IMR-90 (cell line): Measurements from ENCODE around the gene FBXW11. TPM values are rescaled to one million over a fixed set of nuclear protein-coding genes. Genes with fewer than 3 reads are reported as not detected.

Experiments used
- ATAC-seq: fragments of 200-7000 bp; cut with Tn5 transposase; 2 replicates; pipeline ENCODE4 v1.9.1; 2020; ENCODE audit warnings: low read depth, mild to moderate bottlenecking, moderate library complexity
- BruUV-seq: library from RNA; stranded (reverse); fragments of 400-500 nt; replicated peaks from 2 replicates; lab custom pipeline; 2021; lab: Mats Ljungman, UMichigan
- CTCF ChIA-PET: fragments of 300-600 bp; formaldehyde crosslinking; extraction: SDS; loops from one replicate; lab custom pipeline; 2021; ENCODE audit warnings: antibody characterized with exemption; lab: Yijun Ruan, JAX
- POLR2A ChIA-PET: fragments of 300-600 bp; sonication (Branson Sonifier 250); formaldehyde crosslinking; loops from one replicate; lab custom pipeline; 2022; ENCODE audit warnings: antibody characterized with exemption; ENCODE audit not compliant: unreplicated experiment; lab: Charles Lee
- DNase-seq: peaks from one replicate; pipeline ENCODE4 v3.0.0; 2013
- H2AFZ ChIP-seq: replicated peaks from 2 replicates; pipeline ENCODE3; 2013; ENCODE audit warnings: low read length, mild to moderate bottlenecking; ENCODE audit not compliant: poor library complexity
- H2AK5ac ChIP-seq: 2 replicates; pipeline ENCODE4 v1.6.1; 2013; ENCODE audit warnings: low read depth, low read length, inconsistent platforms
- H2AK9ac ChIP-seq: replicated peaks from 2 replicates; pipeline ENCODE3; 2013; ENCODE audit warnings: mild to moderate bottlenecking, low read depth, low read length, moderate library complexity; ENCODE audit not compliant: poor library complexity
- H2BK120ac ChIP-seq: 2 replicates; pipeline ENCODE4 v1.6.1; 2013; ENCODE audit warnings: low read depth, low read length, inconsistent platforms
- H2BK15ac ChIP-seq: 3 replicates; pipeline ENCODE4 v1.6.1; 2013; ENCODE audit warnings: low read depth, low read length, inconsistent platforms
- H2BK20ac ChIP-seq: 2 replicates; pipeline ENCODE4 v1.6.1; 2013; ENCODE audit warnings: low read depth, mild to moderate bottlenecking, inconsistent platforms, low read length, moderate library complexity
- H2BK5ac ChIP-seq: 2 replicates; pipeline ENCODE4 v1.6.1; 2013; ENCODE audit warnings: mild to moderate bottlenecking, low read depth, low read length, inconsistent platforms; ENCODE audit not compliant: poor library complexity, severe bottlenecking
- H3K14ac ChIP-seq: replicated peaks from 2 replicates; pipeline ENCODE4 v1.6.1; 2013; ENCODE audit warnings: low read depth, low read length, inconsistent platforms
- H3K18ac ChIP-seq: 2 replicates; pipeline ENCODE4 v1.6.1; 2013; ENCODE audit warnings: low read depth, low read length, control low read depth
- H3K23ac ChIP-seq: 2 replicates; pipeline ENCODE4 v1.6.1; 2013; ENCODE audit warnings: low read depth, low read length, inconsistent platforms
- H3K27ac ChIP-seq: 2 replicates; pipeline ENCODE4 v1.5.1; 2013; ENCODE audit warnings: mild to moderate bottlenecking, control low read depth, low read length; ENCODE audit not compliant: insufficient read depth
- H3K27me3 ChIP-seq: 2 replicates; pipeline ENCODE4 v1.6.1; 2013; ENCODE audit warnings: low read length; ENCODE audit not compliant: control insufficient read depth, insufficient read depth
- H3K36me3 ChIP-seq: 2 replicates; pipeline ENCODE4 v1.6.1; 2013; ENCODE audit warnings: low read length, mixed read lengths; ENCODE audit not compliant: control insufficient read depth, insufficient read depth
- H3K4ac ChIP-seq: 2 replicates; pipeline ENCODE4 v1.6.1; 2013; ENCODE audit warnings: low read depth, low read length, inconsistent platforms
- H3K4me1 ChIP-seq: 2 replicates; pipeline ENCODE4 v1.6.1; 2013; ENCODE audit warnings: low read length, mixed read lengths; ENCODE audit not compliant: control insufficient read depth, insufficient read depth
- H3K4me2 ChIP-seq: 2 replicates; pipeline ENCODE4 v1.6.1; 2013; ENCODE audit warnings: low read depth, mild to moderate bottlenecking, control low read depth, low read length, moderate library complexity
- H3K4me3 ChIP-seq: 2 replicates; pipeline ENCODE4 v1.5.1; 2013; ENCODE audit warnings: low read depth, mild to moderate bottlenecking, control low read depth, low read length, moderate library complexity; ENCODE audit not compliant: insufficient read depth
- H3K56ac ChIP-seq: 2 replicates; pipeline ENCODE4 v1.6.1; 2013; ENCODE audit warnings: low read length, inconsistent platforms; ENCODE audit not compliant: insufficient read depth; ENCODE audit errors: extremely low read depth
- H3K79me1 ChIP-seq, 2 experiments: 2 replicates each; pipeline ENCODE4 v1.6.1; 2013; ENCODE audit warnings: low read length in 2 of 2, inconsistent platforms in 1 of 2, low read depth in 1 of 2
- H3K9ac ChIP-seq: 2 replicates; pipeline ENCODE4 v1.6.1; 2013; ENCODE audit warnings: low read depth, low read length, control low read depth
- H3K9me1 ChIP-seq: 2 replicates; pipeline ENCODE4 v1.6.1; 2013; ENCODE audit warnings: low read length, inconsistent platforms; ENCODE audit not compliant: insufficient read depth
- H3K9me3 ChIP-seq: 2 replicates; pipeline ENCODE4 v1.6.1; 2013; ENCODE audit warnings: low read length; ENCODE audit not compliant: control insufficient read depth, insufficient read depth
- H4K20me1 ChIP-seq: 2 replicates; pipeline ENCODE4 v1.6.1; 2013; ENCODE audit warnings: low read length, inconsistent platforms; ENCODE audit not compliant: insufficient read depth
- H4K5ac ChIP-seq: 2 replicates; pipeline ENCODE4 v1.6.1; 2013; ENCODE audit warnings: mild to moderate bottlenecking, low read depth, low read length, control low read depth
- H4K8ac ChIP-seq, 2 experiments: 2 replicates each; pipeline ENCODE4 v1.6.1; 2013; ENCODE audit warnings: low read depth in 2 of 2, low read length in 2 of 2, control low read depth in 1 of 2, inconsistent platforms in 1 of 2
- H4K91ac ChIP-seq: 2 replicates; pipeline ENCODE4 v1.6.1; 2013; ENCODE audit warnings: low read depth, low read length, inconsistent platforms; ENCODE audit not compliant: insufficient read depth
- BHLHE40 ChIP-seq: fragments of 150-350 bp; IDR thresholded peaks from 2 replicates; pipeline ENCODE4 v1.6.1; 2016; ENCODE audit warnings: mild to moderate bottlenecking, low read depth, low read length
- CEBPB ChIP-seq: IDR thresholded peaks from 2 replicates; pipeline ENCODE4 v1.6.1; 2012; ENCODE audit warnings: low read depth, low read length, improper control_type of control experiment
- CHD1 ChIP-seq: IDR thresholded peaks from 2 replicates; pipeline ENCODE4 v1.6.1; 2012; ENCODE audit warnings: low read depth, low read length, improper control_type of control experiment
- FOS ChIP-seq: fragments of 150-350 bp; IDR thresholded peaks from 2 replicates; pipeline ENCODE4 v1.6.1; 2016; ENCODE audit warnings: low read depth, low read length
- MAFK ChIP-seq: IDR thresholded peaks from 2 replicates; pipeline ENCODE4 v1.6.1; 2012; ENCODE audit warnings: low read depth, low read length, improper control_type of control experiment
- MAZ ChIP-seq: IDR thresholded peaks from 2 replicates; pipeline ENCODE4 v1.6.1; 2012; ENCODE audit warnings: low read depth, mild to moderate bottlenecking, low read length, improper control_type of control experiment, moderate library complexity, borderline replicate concordance
- MXI1 ChIP-seq: IDR thresholded peaks from 2 replicates; pipeline ENCODE4 v1.6.1; 2012; ENCODE audit warnings: low read depth, mild to moderate bottlenecking, low read length, moderate library complexity, borderline replicate concordance
- NFE2L2 ChIP-seq: fragments of 150-350 bp; IDR thresholded peaks from 2 replicates; pipeline ENCODE4 v1.6.1; 2016; ENCODE audit warnings: low read depth, mild to moderate bottlenecking, low read length
- POLR2A ChIP-seq: IDR thresholded peaks from 2 replicates; pipeline ENCODE4 v1.6.1; 2012; ENCODE audit warnings: mild to moderate bottlenecking, low read depth, low read length
- RAD21 ChIP-seq: IDR thresholded peaks from 2 replicates; pipeline ENCODE4 v1.6.1; 2012; ENCODE audit warnings: low read length, improper control_type of control experiment
- RCOR1 ChIP-seq: IDR thresholded peaks from 2 replicates; pipeline ENCODE4 v1.6.1; 2012; ENCODE audit warnings: mild to moderate bottlenecking, low read length, improper control_type of control experiment; ENCODE audit not compliant: insufficient replicate concordance
- RFX5 ChIP-seq: IDR thresholded peaks from 2 replicates; pipeline ENCODE4 v1.8.0; 2012; ENCODE audit warnings: low read depth, mild to moderate bottlenecking, low read length, moderate library complexity
- SMC3 ChIP-seq: fragments of 150-350 bp; IDR thresholded peaks from 2 replicates; pipeline ENCODE4 v1.6.1; 2016; ENCODE audit warnings: low read depth, mild to moderate bottlenecking, antibody characterized with exemption, low read length, moderate library complexity
- WGBS, 2 experiments: methylation state at CpG; one replicate each; pipeline versions ENCODE4 v1.1.5 to v1.1.7; 2013; ENCODE audit warnings: missing lambda C conversion rate in 2 of 2; ENCODE audit not compliant: insufficient read length in 1 of 2; ENCODE audit errors: extremely low coverage in 2 of 2; 5-methylcytosine and 5-hydroxymethylcytosine counted together
- dilution Hi-C: fragments of 300-500 bp; cut with HindIII; formaldehyde crosslinking; loops from one replicate; pipeline ENCODE4 v1.14.3; 2018; ENCODE audit warnings: low sequenced_read_pairs; ENCODE audit not compliant: unreplicated experiment
- in situ Hi-C: fragments of 300-500 bp; cut with MboI; formaldehyde crosslinking; loops from 3 replicates; pipeline ENCODE4 v1.14.3; 2019; ENCODE audit warnings: low sequenced_read_pairs, inconsistent platforms, mixed read lengths
- intact Hi-C: fragments of 100-400 bp; cut with micrococcal nuclease; formaldehyde crosslinking; loops from 2 replicates; pipeline ENCODE4 v1.10.0; 2022
- polyA plus RNA-seq, 3 experiments: library from polyadenylated mRNA; depleted of rRNA; stranded (reverse); fragments of >200 nt; gene quantifications; 2 replicates each; pipeline ENCODE4 v1.2.3, GENCODE V29; 2012; ENCODE audit warnings: low replicate concordance in 1 of 3
- total RNA-seq: library from RNA; depleted of rRNA; stranded (reverse); fragments of >200 nt; gene quantifications from 2 replicates; pipeline ENCODE4 v1.2.3, GENCODE V29; 2012
- TF ChIP-seq, protein P1 (sequence below): conservative IDR thresholded peaks from 2 replicates; pipeline ENCODE4 v1.5.1; 2012; ENCODE audit warnings: mild to moderate bottlenecking, low read depth, low read length, improper control_type of control experiment
- TF ChIP-seq, protein P2 (sequence below): fragments of 150-350 bp; IDR thresholded peaks from 2 replicates; pipeline ENCODE4 v1.6.1; 2017; ENCODE audit warnings: mild to moderate bottlenecking, antibody characterized with exemption, low read length, low read depth
- TF ChIP-seq, protein P3 (sequence below): fragments of 150-350 bp; IDR thresholded peaks from 2 replicates; pipeline ENCODE4 v1.6.1; 2016; ENCODE audit warnings: low read depth, mild to moderate bottlenecking, low read length, moderate library complexity, borderline replicate concordance

Gene FBXW11
- total and polyA plus RNA-seq, 2 of the 4 experiments (the other 2 are of a cell fraction) = 34.3 to 97.1 TPM

DNA sequence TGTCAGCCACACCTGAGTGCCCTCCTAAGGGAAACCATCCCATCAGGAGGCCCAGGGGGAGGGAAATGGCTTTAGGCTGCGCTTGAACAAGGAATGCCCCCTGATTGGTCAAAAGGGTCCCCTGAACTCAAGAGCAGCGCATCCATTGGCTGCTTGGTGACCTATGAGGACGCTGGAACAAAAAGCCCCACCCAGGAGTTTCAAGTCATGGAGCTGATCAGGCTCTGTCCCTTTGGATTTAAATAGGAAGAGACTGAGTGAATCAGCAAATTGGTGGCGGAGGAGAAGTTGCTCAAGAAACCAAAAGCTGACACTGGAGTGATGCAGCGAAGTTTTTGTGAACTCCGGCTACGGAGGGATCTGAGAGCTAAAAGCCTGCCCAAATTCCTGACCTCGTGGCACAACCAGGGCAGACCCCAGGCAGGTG lies 154.2 kb downstream of the FBXW11 start:
- 95% methylated on average over 3 of the region's 8 CpGs; no CpG with 5 or more reads in 1 of the 2 experiments for WGBS, 2 experiments
- Histone ChIP-seq H2AFZ (no peak overlapping the region), H4K8ac (no peak overlapping the region), H3K14ac (no peak overlapping the region), H2AK5ac (no peak overlapping the region), H4K5ac (no peak overlapping the region), H3K27ac (no peak overlapping the region), H3K4me1 (no peaks in the 10 kb centered on the region), H3K27me3 (no peaks in the 10 kb centered on the region), H2BK15ac (no peak overlapping the region), H2AK9ac (no peak overlapping the region), H2BK5ac (no peak overlapping the region), H4K20me1 (no peaks in the 10 kb centered on the region), H3K9me3 (no peaks in the 10 kb centered on the region), H3K23ac (no peak overlapping the region), H4K91ac (no peak overlapping the region), H3K36me3 (no peaks in the 10 kb centered on the region), H3K56ac (no peak overlapping the region), H2BK20ac (no peak overlapping the region), H3K4ac (no peak overlapping the region), H2BK120ac (no peak overlapping the region), H3K9me1 (peaks cover 4% of the 10 kb centered on the region; the same call in 1 of the 2 replicates), H3K79me1 (no peaks in the 10 kb centered on the region; a peak in 1 of 4 replicates), H3K9ac (no peak overlapping the region), H3K4me3 (no peak overlapping the region), H3K4me2 (no peak overlapping the region), H3K18ac (no peak overlapping the region)
- in situ Hi-C loops (loop anchor here (25.0 kb wide), 1 partner anchor 415 kb away; no protein-coding TSS in a partner anchor), intact Hi-C loops (no loop called here), dilution Hi-C loops (no loop called here)
- BruUV-seq = no TSS peak
- no peak for DNase-seq
- ATAC-seq = no peak
- CTCF ChIA-PET = no interaction called here
- no peak for TF ChIP-seq RFX5
- TF ChIP-seq POLR2A = no peak
- TF ChIP-seq FOS = no peak
- TF ChIP-seq, protein P1, sequence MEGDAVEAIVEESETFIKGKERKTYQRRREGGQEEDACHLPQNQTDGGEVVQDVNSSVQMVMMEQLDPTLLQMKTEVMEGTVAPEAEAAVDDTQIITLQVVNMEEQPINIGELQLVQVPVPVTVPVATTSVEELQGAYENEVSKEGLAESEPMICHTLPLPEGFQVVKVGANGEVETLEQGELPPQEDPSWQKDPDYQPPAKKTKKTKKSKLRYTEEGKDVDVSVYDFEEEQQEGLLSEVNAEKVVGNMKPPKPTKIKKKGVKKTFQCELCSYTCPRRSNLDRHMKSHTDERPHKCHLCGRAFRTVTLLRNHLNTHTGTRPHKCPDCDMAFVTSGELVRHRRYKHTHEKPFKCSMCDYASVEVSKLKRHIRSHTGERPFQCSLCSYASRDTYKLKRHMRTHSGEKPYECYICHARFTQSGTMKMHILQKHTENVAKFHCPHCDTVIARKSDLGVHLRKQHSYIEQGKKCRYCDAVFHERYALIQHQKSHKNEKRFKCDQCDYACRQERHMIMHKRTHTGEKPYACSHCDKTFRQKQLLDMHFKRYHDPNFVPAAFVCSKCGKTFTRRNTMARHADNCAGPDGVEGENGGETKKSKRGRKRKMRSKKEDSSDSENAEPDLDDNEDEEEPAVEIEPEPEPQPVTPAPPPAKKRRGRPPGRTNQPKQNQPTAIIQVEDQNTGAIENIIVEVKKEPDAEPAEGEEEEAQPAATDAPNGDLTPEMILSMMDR = no peak
- TF ChIP-seq MAZ = no peak
- TF ChIP-seq, protein P2, sequence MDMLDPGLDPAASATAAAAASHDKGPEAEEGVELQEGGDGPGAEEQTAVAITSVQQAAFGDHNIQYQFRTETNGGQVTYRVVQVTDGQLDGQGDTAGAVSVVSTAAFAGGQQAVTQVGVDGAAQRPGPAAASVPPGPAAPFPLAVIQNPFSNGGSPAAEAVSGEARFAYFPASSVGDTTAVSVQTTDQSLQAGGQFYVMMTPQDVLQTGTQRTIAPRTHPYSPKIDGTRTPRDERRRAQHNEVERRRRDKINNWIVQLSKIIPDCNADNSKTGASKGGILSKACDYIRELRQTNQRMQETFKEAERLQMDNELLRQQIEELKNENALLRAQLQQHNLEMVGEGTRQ = no peak
- no peak for TF ChIP-seq RCOR1
- no peak for TF ChIP-seq SMC3
- no peak for TF ChIP-seq NFE2L2
- TF ChIP-seq CHD1 = no peak
- TF ChIP-seq MAFK = no peak
- no peak for TF ChIP-seq BHLHE40
- TF ChIP-seq, protein P3, sequence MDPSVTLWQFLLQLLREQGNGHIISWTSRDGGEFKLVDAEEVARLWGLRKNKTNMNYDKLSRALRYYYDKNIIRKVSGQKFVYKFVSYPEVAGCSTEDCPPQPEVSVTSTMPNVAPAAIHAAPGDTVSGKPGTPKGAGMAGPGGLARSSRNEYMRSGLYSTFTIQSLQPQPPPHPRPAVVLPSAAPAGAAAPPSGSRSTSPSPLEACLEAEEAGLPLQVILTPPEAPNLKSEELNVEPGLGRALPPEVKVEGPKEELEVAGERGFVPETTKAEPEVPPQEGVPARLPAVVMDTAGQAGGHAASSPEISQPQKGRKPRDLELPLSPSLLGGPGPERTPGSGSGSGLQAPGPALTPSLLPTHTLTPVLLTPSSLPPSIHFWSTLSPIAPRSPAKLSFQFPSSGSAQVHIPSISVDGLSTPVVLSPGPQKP = no peak
- TF ChIP-seq RAD21 = no peak
- TF ChIP-seq MXI1 = no peak
- TF ChIP-seq CEBPB = no peak
- POLR2A ChIA-PET = no interaction called here
